HG02763 (cell line): ENCODE results near the gene RMND5A.
"Not testable (repeated sequence)": the region's sequence is repeated elsewhere in the genome, so short reads cannot be mapped to it uniquely, and the experiment has no call there.

Source experiments
- ATAC-seq: cut with Tn5 transposase; IDR thresholded peaks from one replicate; pipeline ENCODE4 v1.9.1; 2021; ENCODE audit warnings: mild to moderate bottlenecking, moderate library complexity; ENCODE audit not compliant: unreplicated experiment

The RMND5A gene

DNA sequence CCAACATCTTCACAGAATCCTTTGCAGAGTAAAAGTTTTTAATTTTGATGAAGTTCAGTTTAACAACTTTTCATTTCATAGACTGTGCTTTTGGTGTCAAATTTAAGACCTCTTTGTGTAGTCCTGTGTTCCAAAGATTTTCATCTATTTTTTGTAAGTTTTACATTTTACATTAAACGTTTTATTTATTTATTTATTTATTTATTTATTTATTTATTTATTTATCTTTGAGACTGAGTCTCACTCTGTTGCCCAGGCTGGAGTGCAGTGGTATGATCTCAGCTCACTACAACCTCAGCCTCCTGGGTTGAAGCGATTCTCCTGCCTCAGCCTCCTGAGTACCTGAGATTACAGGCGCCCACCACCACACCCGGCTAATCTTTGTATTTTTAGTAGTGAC lies 12.0 kb upstream of the RMND5A start:
- not testable (repeated sequence) for ATAC-seq

- ATAC-seq: not testable (repeated sequence)
These were observed 5.4 kb upstream of the RMND5A start for GRCh38 chr2:86714579-86715173.

DNA sequence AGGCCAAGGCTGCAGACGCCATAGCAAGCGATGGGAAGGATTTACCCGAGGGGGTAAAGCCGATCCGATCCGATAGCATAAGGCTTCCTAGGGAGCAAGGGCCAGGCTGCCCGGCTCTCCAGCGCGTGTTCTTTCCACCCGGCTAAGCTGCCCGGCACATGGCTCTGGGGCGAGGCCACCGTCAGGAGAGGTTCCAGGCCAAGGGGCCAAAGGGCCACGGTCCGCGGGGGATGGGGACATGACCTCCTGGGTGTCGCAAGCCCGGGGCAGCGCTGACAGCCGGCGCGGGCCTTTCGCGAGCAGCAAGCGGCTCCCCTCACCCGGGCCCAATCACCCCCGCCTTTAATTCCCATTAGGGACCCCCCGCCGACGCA lies 841 bp upstream of the RMND5A start:
- ATAC-seq: not testable (repeated sequence)

GRCh38 chr2:86720540-86721320 lies 639 bp downstream of the RMND5A start:
- ATAC-seq: peak; percentile 25

- ATAC-seq: not testable (repeated sequence)
These were observed 5.6 kb downstream of the RMND5A start for GRCh38 chr2:86725706-86726105.

GRCh38 chr2:86732040-86732525 lies 12.0 kb downstream of the RMND5A start:
- not testable (repeated sequence) for ATAC-seq

- not testable (repeated sequence) for ATAC-seq
These were observed 12.7 kb downstream of the RMND5A start for GRCh38 chr2:86732837-86733236.

DNA sequence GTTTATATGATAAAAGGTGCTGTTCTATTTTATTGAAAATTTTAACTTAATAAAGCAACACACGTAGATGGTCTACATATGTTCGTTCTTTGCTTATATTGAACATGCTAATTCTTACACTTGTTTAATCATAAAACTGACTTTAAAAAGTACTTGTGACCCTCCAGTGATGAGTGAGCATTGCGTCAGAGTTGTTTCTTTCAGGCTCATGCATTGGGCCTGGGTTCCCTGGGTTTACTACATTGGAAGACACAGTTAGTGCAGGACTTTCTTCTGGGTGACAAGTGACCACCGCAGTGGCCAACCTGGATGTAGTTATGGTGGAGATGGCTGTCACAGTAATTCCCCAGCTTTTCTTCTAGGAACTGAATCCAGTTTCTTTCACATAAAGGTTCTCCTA lies 13.4 kb downstream of the RMND5A start:
- not testable (repeated sequence) for ATAC-seq

DNA sequence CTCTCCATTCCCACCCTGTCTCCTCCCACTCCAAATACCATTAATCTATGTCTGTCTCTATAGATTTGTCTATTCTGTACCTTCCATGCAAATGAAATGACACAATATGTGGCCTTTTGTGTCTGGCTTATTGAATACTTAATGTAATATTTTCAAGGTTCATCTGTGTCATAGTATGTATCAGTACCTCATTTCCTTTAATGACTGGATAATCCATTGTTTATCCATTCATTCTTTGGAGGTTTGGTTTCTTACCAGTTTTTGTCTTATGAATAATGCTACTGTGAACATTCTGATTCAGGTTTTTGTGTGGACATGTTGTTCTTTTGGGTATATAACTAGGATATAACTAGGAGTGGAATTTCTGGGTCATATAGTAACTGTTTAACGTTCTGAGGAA lies 14.8 kb downstream of the RMND5A start:
- not testable (repeated sequence) for ATAC-seq

GRCh38 chr2:86739485-86739884 lies 19.4 kb downstream of the RMND5A start:
- ATAC-seq: not testable (repeated sequence)

- ATAC-seq: not testable (repeated sequence)
These were observed 19.8 kb downstream of the RMND5A start for GRCh38 chr2:86739889-86740288.

- not testable (repeated sequence) for ATAC-seq
These were observed 21.9 kb downstream of the RMND5A start for GRCh38 chr2:86741889-86742498.

- no peak for ATAC-seq
These were observed 24.1 kb downstream of the RMND5A start for GRCh38 chr2:86744152-86744551.

- no peak for ATAC-seq
These were observed 26.8 kb downstream of the RMND5A start for GRCh38 chr2:86746939-86747338.

- no peak for ATAC-seq
These were observed 27.9 kb downstream of the RMND5A start for GRCh38 chr2:86747711-86748639.

GRCh38 chr2:86750240-86750839 lies 30.2 kb downstream of the RMND5A start:
- no peak for ATAC-seq

DNA sequence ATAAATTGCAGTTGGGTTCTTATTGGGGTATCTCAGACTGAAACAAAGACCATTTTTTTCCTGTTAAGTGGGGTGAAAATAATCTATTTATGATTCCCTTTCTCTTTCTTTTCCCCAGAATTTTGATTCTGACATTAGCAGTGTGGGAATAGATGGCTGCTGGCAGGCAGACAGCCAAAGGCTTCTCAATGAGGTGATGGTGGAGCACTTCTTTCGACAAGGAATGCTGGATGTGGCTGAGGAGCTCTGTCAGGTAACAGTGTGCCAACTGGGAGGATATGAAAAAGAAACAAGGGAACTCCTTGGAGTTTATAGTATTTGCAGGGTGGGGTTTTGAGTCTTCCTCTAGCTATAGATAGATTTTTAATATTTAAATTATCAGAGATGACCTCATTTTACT lies 31.7 kb downstream of the RMND5A start:
- ATAC-seq: no peak

GRCh38 chr2:86752934-86753333 lies 32.8 kb downstream of the RMND5A start:
- no peak for ATAC-seq

DNA sequence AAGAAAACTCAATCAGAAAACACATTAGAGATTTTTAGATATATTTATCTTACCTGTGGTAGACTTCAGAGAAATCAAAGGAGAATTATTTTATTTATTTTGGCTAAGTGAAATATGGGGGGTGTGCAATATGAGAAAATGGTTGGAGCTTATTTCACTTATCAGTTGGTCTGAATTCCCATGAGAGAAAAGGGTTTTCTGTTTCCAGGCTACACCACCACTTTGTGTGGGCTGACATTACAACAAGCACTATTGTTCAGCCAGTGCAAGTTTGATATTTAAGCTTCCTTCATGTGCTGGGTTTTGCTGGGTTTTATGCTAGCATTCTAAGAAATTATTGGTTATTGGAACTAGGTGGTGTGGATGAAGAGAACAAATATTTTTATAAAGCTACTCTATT lies 33.5 kb downstream of the RMND5A start:
- ATAC-seq: no peak

GRCh38 chr2:86758405-86758804 lies 38.3 kb downstream of the RMND5A start:
- no peak for ATAC-seq
